H1 (cell line): Measurements from ENCODE around the gene SLC39A11. TPM values are rescaled to one million over a fixed set of nuclear protein-coding genes. Genes with fewer than 3 reads are reported as not detected.

ENCODE experiments used
- CTCF ChIA-PET: fragments of 300-600 bp; sonication (Branson Sonifier 250); formaldehyde crosslinking; loops from one replicate; lab custom pipeline; 2021; ENCODE audit not compliant: partially characterized antibody; lab: Charles Lee
- POLR2A ChIA-PET: fragments of 300-600 bp; sonication (Branson Sonifier 250); formaldehyde crosslinking; loops from one replicate; lab custom pipeline; 2021; ENCODE audit warnings: inconsistent platforms; ENCODE audit not compliant: partially characterized antibody; lab: Charles Lee
- DNase-seq, 2 experiments: peaks; one replicate each; pipeline versions ENCODE4 v3.0.0 to v3.0.0-alpha.2; 2010 to 2022; ENCODE audit warnings: low spot score in 2 of 2, low read depth in 1 of 2, mixed read lengths in 1 of 2
- FAIRE-seq: peaks from 2 replicates; lab custom pipeline; 2011; peaks lifted over from hg19 to GRCh38; lab: Jason Lieb, UNC
- H2AFZ ChIP-seq: 2 replicates; pipeline ENCODE4 v1.8.1; 2012; ENCODE audit warnings: low read length, inconsistent platforms
- H2AK5ac ChIP-seq: 2 replicates; pipeline ENCODE4 v1.6.1; 2013; ENCODE audit warnings: low read depth, low read length
- H2BK120ac ChIP-seq: replicated peaks from 2 replicates; pipeline ENCODE3; 2013; ENCODE audit warnings: low read depth, low read length, inconsistent platforms
- H2BK12ac ChIP-seq: 2 replicates; pipeline ENCODE4 v1.6.1; 2013; ENCODE audit warnings: low read depth, low read length
- H2BK15ac ChIP-seq: 2 replicates; pipeline ENCODE4 v1.6.1; 2013; ENCODE audit warnings: low read length
- H2BK20ac ChIP-seq: 2 replicates; pipeline ENCODE4 v1.6.1; 2013; ENCODE audit warnings: low read length
- H2BK5ac ChIP-seq: 2 replicates; pipeline ENCODE4 v1.6.1; 2013; ENCODE audit warnings: low read depth, low read length
- H3K14ac ChIP-seq: 2 replicates; pipeline ENCODE4 v1.6.1; 2013; ENCODE audit warnings: inconsistent platforms; ENCODE audit not compliant: insufficient read length
- H3K18ac ChIP-seq: 2 replicates; pipeline ENCODE4 v1.6.1; 2013; ENCODE audit warnings: low read length; ENCODE audit errors: extremely low read depth
- H3K23ac ChIP-seq: 2 replicates; pipeline ENCODE4 v1.6.1; 2013; ENCODE audit warnings: inconsistent platforms; ENCODE audit not compliant: insufficient read length
- H3K23me2 ChIP-seq: 2 replicates; pipeline ENCODE4 v1.6.1; 2013; ENCODE audit warnings: low read depth, low read length
- H3K27ac ChIP-seq: 2 replicates; pipeline ENCODE4 v1.6.1; 2011; ENCODE audit warnings: low read depth, low read length, inconsistent platforms
- H3K27me3 ChIP-seq, 4 experiments: replicated peaks in 1 of 4; 1 replicate in 1 of 4; 2 replicates in 3 of 4; pipeline versions ENCODE4 v1.6.1 to v1.8.1; 2011 to 2013; ENCODE audit warnings: low read length in 3 of 4, mild to moderate bottlenecking in 3 of 4, inconsistent platforms in 2 of 4, mixed read lengths in 2 of 4, moderate library complexity in 1 of 4; ENCODE audit not compliant: control insufficient read depth in 3 of 4, insufficient read depth in 3 of 4; ENCODE audit errors: extremely low read depth in 1 of 4
- H3K36me3 ChIP-seq, 4 experiments: 2 replicates each; pipeline versions ENCODE4 v1.6.1 to v1.8.1; 2011 to 2013; ENCODE audit warnings: mild to moderate bottlenecking in 4 of 4, low read length in 3 of 4, moderate library complexity in 2 of 4, control low read depth in 1 of 4, inconsistent platforms in 1 of 4; ENCODE audit not compliant: insufficient read depth in 4 of 4, control insufficient read depth in 2 of 4
- H3K4ac ChIP-seq: replicated peaks from 2 replicates; pipeline ENCODE3; 2013; ENCODE audit warnings: low read length, low read depth, mixed read lengths, inconsistent platforms; ENCODE audit not compliant: insufficient read length
- H3K4me1 ChIP-seq, 4 experiments: replicated peaks in 1 of 4; 1 replicate in 1 of 4; 2 replicates in 3 of 4; pipeline versions ENCODE4 v1.6.1 to v1.8.1; 2011 to 2013; ENCODE audit warnings: low read length in 3 of 4, inconsistent platforms in 2 of 4, mixed read lengths in 1 of 4; ENCODE audit not compliant: insufficient read depth in 4 of 4, control insufficient read depth in 3 of 4
- H3K4me2 ChIP-seq, 2 experiments: 2 replicates each; pipeline versions ENCODE4 v1.6.1 to v1.8.1; 2011 to 2013; ENCODE audit warnings: low read depth in 2 of 2, low read length in 2 of 2, control low read depth in 1 of 2, inconsistent platforms in 1 of 2, mild to moderate bottlenecking in 1 of 2; ENCODE audit not compliant: insufficient read depth in 1 of 2
- H3K4me3 ChIP-seq, 4 experiments: fragments of 200-600, 300-600 bp in 1 of 4; sonication (generic), shearing (Covaris generic), sonication (Bioruptor Twin) in 1 of 4; 2 replicates each; pipeline versions ENCODE4 v1.5.1 to v1.8.1; 2011 to 2016; ENCODE audit warnings: low read length in 4 of 4, low read depth in 3 of 4, control low read depth in 2 of 4, inconsistent platforms in 2 of 4, mild to moderate bottlenecking in 2 of 4, mixed read lengths in 1 of 4, moderate library complexity in 1 of 4; ENCODE audit not compliant: insufficient read depth in 2 of 4; ENCODE audit errors: extremely low read depth in 1 of 4
- H3K56ac ChIP-seq: replicated peaks from 2 replicates; pipeline ENCODE3; 2013; ENCODE audit warnings: low read depth, mild to moderate bottlenecking, mixed read lengths, low read length, inconsistent platforms; ENCODE audit not compliant: insufficient read length
- H3K79me1 ChIP-seq: 2 replicates; pipeline ENCODE4 v1.6.1; 2013; ENCODE audit warnings: low read depth, low read length, control low read depth
- H3K79me2 ChIP-seq, 2 experiments: 2 replicates each; pipeline versions ENCODE4 v1.6.1 to v1.8.1; 2012 to 2013; ENCODE audit warnings: low read length in 2 of 2, mild to moderate bottlenecking in 2 of 2, inconsistent platforms in 1 of 2; ENCODE audit not compliant: insufficient read depth in 2 of 2, control insufficient read depth in 1 of 2
- H3K9ac ChIP-seq, 4 experiments: replicated peaks in 1 of 4; 1 replicate in 1 of 4; 2 replicates in 3 of 4; pipeline versions ENCODE4 v1.6.1 to v1.8.1; 2011 to 2013; ENCODE audit warnings: low read depth in 3 of 4, low read length in 3 of 4, control low read depth in 2 of 4, mild to moderate bottlenecking in 2 of 4, moderate library complexity in 2 of 4, inconsistent platforms in 1 of 4; ENCODE audit errors: extremely low read depth in 1 of 4
- H3K9me3 ChIP-seq, 2 experiments: 2 replicates each; pipeline versions ENCODE4 v1.6.1 to v1.8.1; 2012 to 2013; ENCODE audit warnings: mild to moderate bottlenecking in 2 of 2, moderate library complexity in 2 of 2, control low read depth in 1 of 2, inconsistent platforms in 1 of 2, low read depth in 1 of 2, low read length in 1 of 2, mixed read lengths in 1 of 2; ENCODE audit not compliant: insufficient read depth in 2 of 2
- H4K20me1 ChIP-seq, 2 experiments: replicated peaks in 1 of 2; 2 replicates each; pipeline versions ENCODE3 to v1.8.1; 2011 to 2013; ENCODE audit warnings: inconsistent platforms in 2 of 2, low read length in 2 of 2, mild to moderate bottlenecking in 1 of 2; ENCODE audit not compliant: insufficient read depth in 2 of 2, control insufficient read depth in 1 of 2
- H4K5ac ChIP-seq: 2 replicates; pipeline ENCODE4 v1.6.1; 2013; ENCODE audit warnings: low read length, low read depth, mixed read lengths, inconsistent platforms; ENCODE audit not compliant: insufficient read length
- H4K8ac ChIP-seq: 2 replicates; pipeline ENCODE4 v1.8.0; 2013; ENCODE audit warnings: mild to moderate bottlenecking, moderate library complexity, low read length, inconsistent platforms; ENCODE audit not compliant: insufficient read depth; ENCODE audit errors: extremely low read depth
- H4K91ac ChIP-seq: replicated peaks from 2 replicates; pipeline ENCODE3; 2013; ENCODE audit warnings: low read length, mixed read lengths, inconsistent platforms; ENCODE audit not compliant: insufficient read length
- RBBP5 ChIP-seq: IDR thresholded peaks from 2 replicates; pipeline ENCODE4 v1.7.1; 2012; ENCODE audit warnings: low read depth, mild to moderate bottlenecking, inconsistent platforms, low read length, moderate library complexity, borderline replicate concordance
- RXRA ChIP-seq: IDR thresholded peaks from 2 replicates; pipeline ENCODE4 v1.6.1; 2011; ENCODE audit warnings: low read depth, mild to moderate bottlenecking, low read length, moderate library complexity; ENCODE audit not compliant: insufficient read depth
- WGBS, 2 experiments: shearing (Covaris generic) in 1 of 2; methylation state at CpG; one replicate each; pipeline versions ENCODE4 v1.1.6 to v1.1.7; 2013 to 2015; ENCODE audit warnings: low lambda C conversion rate in 2 of 2, mixed read lengths in 2 of 2, inconsistent platforms in 1 of 2, low coverage in 1 of 2, missing lambda C conversion rate in 1 of 2; ENCODE audit not compliant: insufficient replicate concordance in 2 of 2, insufficient coverage in 1 of 2, insufficient read length in 1 of 2; ENCODE audit errors: extremely low coverage in 1 of 2, missing lambda C conversion rate in 1 of 2; 5-methylcytosine and 5-hydroxymethylcytosine counted together
- polyA plus RNA-seq, 7 experiments: library from polyadenylated mRNA; depleted of rRNA in 3 of 7; stranded (reverse) in 5 of 7; unstranded in 2 of 7; fragments of >200 nt in 5 of 7; fragments of 200-250 nt in 2 of 7; gene quantifications; 1 replicate in 5 of 7; 2 replicates in 1 of 7; 4 replicates in 1 of 7; pipeline versions ENCODE4 v1.2.1 to v1.2.3, GENCODE V29; 2011 to 2013; ENCODE audit warnings: missing spikeins in 2 of 7, mixed read lengths in 2 of 7
- total RNA-seq: library from RNA; stranded (reverse); fragmentation: NEBNext Ultra II Directional; extraction: Animal tissue kit (Norgen Biotek cat#: 25700); gene quantifications from 2 replicates; pipeline ENCODE4 v1.2.1, GENCODE V29; 2021

The SLC39A11 gene
- total and polyA plus RNA-seq, 2 of the 8 experiments (the other 6 are each of a cell fraction or from before 2014, with no cell fraction given): 12.2 to 19.6 TPM

- H3K27ac ChIP-seq: no peak overlapping the region
Measured at GRCh38 chr17:72687886-72688285, 404.6 kb downstream of the SLC39A11 start.

More at GRCh38 chr17:72687886-72688285, 404.6 kb downstream of the SLC39A11 start:
- no peak overlapping the region for H2AFZ ChIP-seq
- no peak overlapping the region for H2BK15ac ChIP-seq
- no peaks in the 10 kb centered on the region for H3K79me2 ChIP-seq
- H3K9ac ChIP-seq: no peak overlapping the region
- H4K91ac ChIP-seq: no peak overlapping the region
- no peak overlapping the region for H2BK12ac ChIP-seq
- no peaks in the 10 kb centered on the region for H3K79me1 ChIP-seq
- H3K9me3 ChIP-seq: no peaks in the 10 kb centered on the region
- H2BK20ac ChIP-seq: no peak overlapping the region
- H3K4me1 ChIP-seq: no peaks in the 10 kb centered on the region
- no peak overlapping the region for H2BK5ac ChIP-seq
- no peak overlapping the region for H4K5ac ChIP-seq
- H3K4me3 ChIP-seq: no peak overlapping the region
- no peak overlapping the region for H3K14ac ChIP-seq
- DNase-seq: no peak
- 89% methylated on average over 7 of the region's 7 CpGs; no CpG with 5 or more reads in 1 of the 2 experiments for WGBS, 2 experiments
- H4K8ac ChIP-seq: no peak overlapping the region
- TF ChIP-seq RBBP5: no peak
- no peak for TF ChIP-seq RXRA
- H3K36me3 ChIP-seq: no peaks in the 10 kb centered on the region; a peak in 1 of 8 replicates
- no peak overlapping the region for H3K23ac ChIP-seq
- no peak overlapping the region for H3K56ac ChIP-seq
- H3K27me3 ChIP-seq: no peaks in the 10 kb centered on the region
- H4K20me1 ChIP-seq: no peaks in the 10 kb centered on the region
- ChIA-PET POLR2A (no interaction called here), CTCF (interaction anchor here (1.5 to 2.1 kb wide), 4 partner anchors 16 to 130 kb away, joined by 3 to 11 read pairs (median 8); no protein-coding TSS in a partner anchor)
- H3K18ac ChIP-seq: no peak overlapping the region
- no peaks in the 10 kb centered on the region for H3K23me2 ChIP-seq
- H3K4ac ChIP-seq: no peak overlapping the region
- FAIRE-seq: no peak
- H2BK120ac ChIP-seq: no peak overlapping the region
- H2AK5ac ChIP-seq: no peak overlapping the region
- no peak overlapping the region for H3K4me2 ChIP-seq
